ENCODE data around the gene ACTL6B. TPM values are rescaled to one million over a fixed set of nuclear protein-coding genes. Genes with fewer than 3 reads are reported as not detected.
A peak's percentile ranks its signal among the peaks of the same experiment; 100 is the strongest.

Gene ACTL6B
- total and polyA plus RNA-seq, 9 of the 15 experiments (the other 6 are each of a cell fraction or from before 2014, with no cell fraction given), result not detected

- TF ChIP-seq, protein P1, sequence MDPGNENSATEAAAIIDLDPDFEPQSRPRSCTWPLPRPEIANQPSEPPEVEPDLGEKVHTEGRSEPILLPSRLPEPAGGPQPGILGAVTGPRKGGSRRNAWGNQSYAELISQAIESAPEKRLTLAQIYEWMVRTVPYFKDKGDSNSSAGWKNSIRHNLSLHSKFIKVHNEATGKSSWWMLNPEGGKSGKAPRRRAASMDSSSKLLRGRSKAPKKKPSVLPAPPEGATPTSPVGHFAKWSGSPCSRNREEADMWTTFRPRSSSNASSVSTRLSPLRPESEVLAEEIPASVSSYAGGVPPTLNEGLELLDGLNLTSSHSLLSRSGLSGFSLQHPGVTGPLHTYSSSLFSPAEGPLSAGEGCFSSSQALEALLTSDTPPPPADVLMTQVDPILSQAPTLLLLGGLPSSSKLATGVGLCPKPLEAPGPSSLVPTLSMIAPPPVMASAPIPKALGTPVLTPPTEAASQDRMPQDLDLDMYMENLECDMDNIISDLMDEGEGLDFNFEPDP (CRISPR knock-in tag; IDR thresholded peaks at IDR 0.05), result 0 out of 2 replicates have a peak, but pooled peaks have one; percentile 22
- 0 out of 2 replicates have a peak, but pooled peaks have one; percentile 24 for TF ChIP-seq PHB (CRISPR knock-in tag; IDR thresholded peaks at IDR 0.05)
- no peak for TF ChIP-seq ZNF507 (tag; conservative IDR thresholded peaks at IDR 0.05)
- TF ChIP-seq NFXL1 (CRISPR knock-in tag; IDR thresholded peaks at IDR 0.05), result no peak
- TF ChIP-seq, protein P2, sequence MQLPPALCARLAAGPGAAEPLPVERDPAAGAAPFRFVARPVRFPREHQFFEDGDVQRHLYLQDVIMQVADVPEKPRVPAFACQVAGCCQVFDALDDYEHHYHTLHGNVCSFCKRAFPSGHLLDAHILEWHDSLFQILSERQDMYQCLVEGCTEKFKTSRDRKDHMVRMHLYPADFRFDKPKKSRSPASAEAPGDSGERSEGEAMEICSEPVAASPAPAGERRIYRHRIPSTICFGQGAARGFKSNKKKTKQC (CRISPR knock-in tag; IDR thresholded peaks at IDR 0.05), result 0 out of 2 replicates have a peak, but pooled peaks have one; percentile 12
- TF ChIP-seq ZNF133 (CRISPR knock-in tag; IDR thresholded peaks at IDR 0.05), result no peak; the same call in 1 of the 2 replicates
- TF ChIP-seq TEAD4 (IDR thresholded peaks at IDR 0.05; ENCODE audit: low read length), result no peak
- no peak for TF ChIP-seq TEAD4 (CRISPR knock-in tag; IDR thresholded peaks at IDR 0.05; ENCODE audit: borderline replicate concordance)
- no peak for TF ChIP-seq NR2F6 (CRISPR knock-in tag; IDR thresholded peaks at IDR 0.05)
- TF ChIP-seq ZNF311 (CRISPR knock-in tag; IDR thresholded peaks at IDR 0.05), result 0 out of 2 replicates have a peak, but pooled peaks have one; percentile 24
- no peak for TF ChIP-seq E2F8 (IDR thresholded peaks at IDR 0.05; ENCODE audit: low read depth, partially characterized antibody)
- no peak for TF ChIP-seq MYC (IDR thresholded peaks at IDR 0.05; ENCODE audit: low read depth, low read length)
- TF ChIP-seq MYC (CRISPR knock-in tag; IDR thresholded peaks at IDR 0.05; ENCODE audit: borderline replicate concordance, low read depth), result no peak
- TF ChIP-seq NEUROD1 (IDR thresholded peaks at IDR 0.05; ENCODE audit: borderline replicate concordance, low read depth, low read length, partially characterized antibody), result no peak
- no peak for TF ChIP-seq BACH1 (tag; IDR thresholded peaks at IDR 0.05)
- peak; percentile 61; the same call in 1 of the 2 replicates for TF ChIP-seq ZNF12 (CRISPR knock-in tag; IDR thresholded peaks at IDR 0.05)
- no peak for TF ChIP-seq SMARCA4 (IDR thresholded peaks at IDR 0.05)
- TF ChIP-seq KLF1 (tag; IDR thresholded peaks at IDR 0.05), result no peak
- TF ChIP-seq KDM5B (IDR thresholded peaks at IDR 0.05; ENCODE audit: insufficient replicate concordance, low read depth, low read length), result peak; percentile 16
- TF ChIP-seq, protein P3, sequence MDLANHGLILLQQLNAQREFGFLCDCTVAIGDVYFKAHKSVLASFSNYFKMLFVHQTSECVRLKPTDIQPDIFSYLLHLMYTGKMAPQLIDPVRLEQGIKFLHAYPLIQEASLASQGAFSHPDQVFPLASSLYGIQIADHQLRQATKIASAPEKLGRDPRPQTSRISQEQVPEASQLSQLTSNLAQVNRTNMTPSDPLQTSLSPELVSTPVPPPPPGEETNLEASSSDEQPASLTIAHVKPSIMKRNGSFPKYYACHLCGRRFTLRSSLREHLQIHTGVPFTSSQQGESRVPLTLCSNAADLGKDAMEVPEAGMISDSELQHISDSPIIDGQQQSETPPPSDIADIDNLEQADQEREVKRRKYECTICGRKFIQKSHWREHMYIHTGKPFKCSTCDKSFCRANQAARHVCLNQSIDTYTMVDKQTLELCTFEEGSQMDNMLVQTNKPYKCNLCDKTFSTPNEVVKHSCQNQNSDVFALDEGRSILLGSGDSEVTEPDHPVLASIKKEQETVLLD (IDR thresholded peaks at IDR 0.05), result peak; percentile 31; the same call in 1 of the 2 replicates
- TF ChIP-seq ZC3H4 (CRISPR knock-in tag; IDR thresholded peaks at IDR 0.05; ENCODE audit: borderline replicate concordance), result peak; percentile 61; the same call in 1 of the 2 replicates
Observed at GRCh38 chr7:100640517-100641440, 15.5 kb downstream of the ACTL6B start (continued).

Data from K562 (cell line).